Activated T-cell treated with anti-CD3 and anti-CD28 coated beads for 4 hours (primary cell): Measurements from ENCODE around the gene LSM4.
A peak's percentile ranks its signal among the peaks of the same experiment; 100 is the strongest.

Experiments
- DNase-seq: peaks from one replicate; pipeline ENCODE4 v3.0.0-alpha.2; 2020

LSM4 gene

DNA sequence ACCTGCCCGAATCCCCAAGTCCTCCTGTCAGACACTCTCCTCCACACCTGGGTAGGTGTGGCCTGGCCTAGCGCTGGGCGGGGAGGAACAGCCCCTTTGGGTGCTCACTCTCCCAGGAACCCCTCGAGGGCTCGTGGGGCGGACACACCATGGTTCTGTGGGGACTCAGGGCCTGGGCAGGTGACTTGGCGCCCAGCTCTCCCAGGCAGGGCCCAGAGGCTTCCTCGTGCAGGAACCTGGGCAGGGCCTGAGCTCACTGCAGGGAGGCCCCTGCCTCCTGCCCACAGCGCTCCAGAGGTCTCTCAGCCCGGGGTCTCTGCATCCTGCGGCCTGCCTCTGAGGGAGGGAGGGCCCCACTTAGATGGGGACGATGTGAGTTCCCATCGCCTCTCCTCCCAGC lies 11.9 kb downstream of the LSM4 start:
- no peak for DNase-seq

DNA sequence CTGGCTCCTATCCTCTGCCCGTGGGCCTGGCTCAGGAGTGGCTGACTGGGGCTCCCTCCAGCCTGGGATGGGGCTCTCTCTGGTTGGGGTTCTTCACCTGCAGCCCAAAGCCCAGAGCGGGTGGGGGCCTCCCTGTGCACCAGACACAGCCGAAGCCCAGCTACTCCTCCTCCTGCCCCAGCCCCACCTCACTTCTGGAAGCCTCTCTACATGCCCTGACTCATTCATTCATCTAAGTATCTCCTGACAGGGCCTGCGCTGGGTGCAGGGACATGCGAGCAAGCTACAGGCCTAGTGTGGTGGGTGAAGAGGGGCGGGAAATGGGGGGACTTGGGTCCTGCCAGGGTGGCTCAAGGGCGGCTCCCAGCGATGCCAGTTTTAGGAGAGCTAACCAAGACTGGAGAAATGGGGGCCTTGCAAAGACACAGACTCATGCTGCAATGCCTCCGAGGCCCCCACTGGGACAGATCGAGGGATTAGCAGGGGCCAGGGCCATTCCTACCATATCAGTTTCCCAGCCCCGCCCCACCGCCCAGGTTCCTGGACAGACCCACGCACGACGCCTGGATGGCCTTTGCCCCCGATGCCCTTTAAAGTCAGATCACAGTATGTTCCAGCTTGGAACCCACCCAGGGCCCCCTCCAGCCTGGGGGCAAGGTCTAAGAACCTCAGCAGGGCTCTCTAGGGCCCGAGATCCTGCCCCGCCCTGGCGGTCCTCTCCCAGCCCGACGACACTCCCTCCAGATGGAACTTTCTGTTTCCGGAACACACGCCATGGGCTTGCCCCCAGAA lies 12.6 kb downstream of the LSM4 start:
- DNase-seq, result no peak

DNA sequence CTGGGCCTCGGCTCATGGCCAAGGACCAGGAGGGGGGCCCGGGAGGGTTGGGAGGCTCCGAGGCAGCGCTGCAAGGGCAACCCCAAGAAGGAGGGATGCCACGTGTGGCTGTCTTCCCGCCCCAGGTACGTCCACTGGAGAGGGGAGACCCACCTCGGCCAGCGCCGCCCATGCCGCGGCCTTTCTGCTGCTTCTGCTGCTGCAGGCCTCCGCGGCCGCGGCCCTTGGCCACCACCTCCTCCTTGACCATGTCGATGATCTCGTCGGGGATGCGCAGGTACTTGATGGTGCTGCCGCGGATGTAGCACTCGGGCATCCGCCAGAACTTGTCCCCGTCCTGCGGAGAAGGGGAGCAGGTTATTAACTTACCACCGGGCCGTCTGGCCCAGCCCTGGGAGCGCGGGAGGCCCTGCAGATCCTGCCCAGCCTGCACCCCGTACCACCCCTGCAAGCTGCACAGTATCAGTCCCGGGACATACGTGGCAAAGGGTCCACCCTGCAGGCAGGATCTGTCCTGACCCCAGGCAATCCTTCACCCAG lies 13.3 kb downstream of the LSM4 start:
- DNase-seq, result no peak

DNA sequence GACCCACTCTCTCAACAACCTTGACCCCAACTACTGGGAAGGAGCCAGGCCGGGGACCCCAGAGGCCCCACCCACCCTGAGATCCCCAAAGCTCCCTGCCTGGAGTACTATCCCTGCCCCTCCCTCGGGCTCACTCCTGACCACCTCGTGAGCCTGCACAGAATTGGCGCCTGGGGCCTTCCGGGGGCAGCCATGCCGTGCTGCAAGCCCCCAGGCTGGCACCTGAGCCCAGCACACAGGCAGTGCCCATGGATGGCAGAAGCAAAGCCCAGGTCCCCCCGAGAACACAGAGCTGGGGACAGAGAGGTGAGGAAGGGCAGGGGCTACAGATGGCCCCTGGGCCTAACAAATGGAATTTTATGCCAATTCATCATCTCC lies 13.9 kb downstream of the LSM4 start:
- DNase-seq, result no peak

DNA sequence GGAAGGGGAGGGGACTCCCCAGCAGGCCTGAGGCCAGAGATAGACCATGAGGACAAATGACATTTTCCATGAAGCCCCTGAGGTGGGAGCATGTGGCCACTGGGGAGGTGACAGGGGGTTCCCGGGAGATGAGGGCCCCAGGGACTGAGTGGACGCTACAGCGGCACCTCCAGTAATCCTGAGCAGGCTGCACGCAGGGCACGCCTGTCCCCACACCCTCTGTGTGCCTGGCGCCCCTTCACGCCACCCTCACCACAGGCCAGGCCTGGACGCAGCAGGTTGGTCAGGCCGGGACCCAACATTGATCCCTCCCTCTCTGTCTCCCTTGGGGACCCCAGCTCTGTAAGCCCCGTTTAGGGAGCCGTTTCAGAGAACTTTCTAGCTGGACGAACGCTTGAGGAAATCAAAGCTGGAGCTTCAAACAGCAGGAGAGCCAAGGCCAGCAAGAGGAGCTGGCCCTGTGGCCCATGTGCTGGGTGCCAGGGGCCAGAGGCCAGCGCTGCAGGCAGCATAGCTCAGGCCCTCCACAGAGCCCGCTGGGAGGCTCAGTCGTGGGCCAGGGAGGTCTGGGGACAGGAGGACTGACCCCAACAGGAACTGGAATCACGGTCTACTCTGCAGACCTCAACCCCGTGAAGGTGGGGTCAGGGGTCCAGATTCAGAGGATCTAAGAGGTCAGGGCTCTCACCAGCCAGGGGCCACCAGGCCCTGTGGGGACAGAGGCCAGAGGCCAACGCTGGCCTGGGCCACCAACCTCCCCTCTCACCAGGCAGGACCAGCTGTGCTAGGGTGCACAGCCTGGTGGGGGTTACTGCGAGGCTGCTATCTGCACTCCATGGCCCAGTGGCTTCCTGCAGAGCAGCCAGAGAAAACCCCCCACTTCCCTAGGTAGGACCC lies 14.6 kb downstream of the LSM4 start:
- DNase-seq, result no peak

DNA sequence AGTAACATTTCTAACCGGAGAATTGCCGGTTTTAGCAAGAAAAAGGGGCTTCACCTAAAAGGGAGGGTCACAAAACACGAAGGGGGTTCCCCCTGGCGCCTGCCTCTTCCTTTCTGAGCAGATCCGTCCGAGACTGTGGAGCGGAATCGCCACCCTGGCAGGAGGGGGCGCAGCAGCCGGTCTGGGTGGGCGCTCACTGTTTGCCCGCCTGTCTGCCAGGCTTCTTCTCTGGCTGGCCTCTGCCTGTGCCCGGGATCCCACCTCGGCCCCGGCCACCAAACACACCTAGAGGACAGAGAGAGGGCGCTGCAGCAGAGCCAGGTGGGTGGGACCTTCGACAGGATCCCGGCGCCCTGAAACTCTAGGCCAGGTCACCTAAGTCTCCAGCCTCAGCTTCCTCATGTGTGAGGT lies 15.6 kb downstream of the LSM4 start:
- no peak for DNase-seq

DNA sequence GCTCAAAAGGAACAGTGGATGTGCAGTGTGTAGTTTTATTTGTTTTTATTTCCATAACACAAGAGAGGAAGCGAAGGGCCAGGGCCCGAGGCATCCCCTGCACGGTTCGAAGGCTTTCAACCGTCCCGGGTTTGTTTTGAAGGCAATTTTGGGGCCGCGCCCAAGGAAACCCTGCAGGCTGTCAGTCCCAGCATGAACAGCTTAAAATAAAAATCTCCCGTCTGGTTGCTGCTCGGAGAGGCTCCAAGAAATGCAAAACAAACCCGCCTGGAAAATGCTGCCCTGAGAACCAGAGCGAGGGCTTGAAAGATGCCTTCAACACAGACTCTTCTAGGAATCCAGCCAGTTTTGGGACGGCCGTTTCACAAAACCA lies 16.0 kb downstream of the LSM4 start:
- no peak for DNase-seq

DNA sequence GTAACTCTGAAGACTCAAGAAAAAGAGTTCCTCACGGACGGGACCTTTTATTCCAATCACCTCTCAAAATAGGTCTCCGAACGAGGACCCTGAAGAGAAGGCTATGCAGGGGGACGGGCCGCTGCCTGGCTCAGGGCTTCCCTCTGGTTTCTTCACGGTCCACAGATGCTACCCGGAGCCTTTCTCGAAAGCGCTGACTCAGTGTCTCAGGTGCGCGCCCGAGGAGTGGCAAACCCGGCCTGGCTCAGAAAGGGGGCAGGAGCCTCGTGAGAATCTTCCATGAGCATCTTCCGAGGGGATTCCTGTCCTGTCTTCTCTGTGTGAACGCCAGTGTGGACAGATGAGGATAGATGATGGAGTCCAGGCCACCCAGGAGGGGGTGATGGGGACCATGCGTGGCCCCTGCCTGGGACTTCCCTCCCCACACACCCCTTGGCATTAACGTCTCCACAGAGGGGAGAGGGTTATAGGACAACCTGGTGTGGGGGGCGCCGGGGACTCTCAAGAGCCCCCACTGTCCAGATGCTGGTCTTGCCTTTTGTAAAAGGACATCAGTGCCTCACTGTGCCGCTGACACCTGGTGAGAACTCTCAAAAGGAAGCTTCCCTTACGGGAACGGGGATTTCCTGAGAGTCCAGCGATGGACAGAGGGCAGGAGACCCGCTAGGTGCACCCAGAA lies 16.5 kb downstream of the LSM4 start:
- no peak for DNase-seq

DNA sequence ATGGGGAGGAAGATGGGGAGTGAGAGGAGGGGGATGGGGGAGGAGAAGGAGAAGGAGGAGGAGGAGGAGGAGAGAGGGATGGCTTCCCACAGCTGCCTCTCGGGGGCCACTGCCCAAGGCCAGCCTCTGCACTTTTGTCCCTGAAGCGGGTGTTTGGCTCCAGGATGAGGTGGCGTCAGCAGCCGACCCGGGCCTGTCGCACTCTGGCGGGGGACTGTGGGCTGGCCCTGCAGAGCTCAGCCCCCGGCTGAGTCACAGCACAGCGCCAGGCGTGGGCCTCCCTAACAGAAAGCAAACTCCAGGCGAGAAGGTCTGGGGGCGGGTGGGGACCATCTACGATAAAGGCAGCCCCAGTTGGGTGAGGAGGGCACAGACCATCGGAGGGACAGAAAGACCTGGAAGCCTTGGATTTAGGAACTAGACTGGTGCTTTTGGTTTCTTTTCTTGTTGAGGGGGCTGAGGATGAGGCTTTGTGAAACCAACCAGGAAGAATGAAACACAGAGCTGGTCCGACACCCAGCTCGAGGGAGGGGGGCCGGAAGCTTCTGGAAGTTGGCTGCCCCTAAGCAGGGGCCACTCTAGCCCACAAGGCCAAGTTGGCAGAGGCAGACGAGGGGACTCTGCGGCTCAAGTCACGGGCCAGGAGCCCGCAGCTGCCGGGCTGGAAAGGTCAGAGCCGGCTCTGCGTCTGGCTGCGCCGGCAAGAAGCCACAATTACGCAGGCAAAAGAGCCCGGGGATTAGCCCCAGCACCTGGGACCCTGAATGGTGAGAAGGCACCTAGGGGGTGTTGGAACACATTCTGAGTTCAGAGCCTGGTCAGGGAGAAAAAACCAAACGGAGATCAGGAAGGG lies 18.2 kb downstream of the LSM4 start:
- DNase-seq, result peak; percentile 81

DNA sequence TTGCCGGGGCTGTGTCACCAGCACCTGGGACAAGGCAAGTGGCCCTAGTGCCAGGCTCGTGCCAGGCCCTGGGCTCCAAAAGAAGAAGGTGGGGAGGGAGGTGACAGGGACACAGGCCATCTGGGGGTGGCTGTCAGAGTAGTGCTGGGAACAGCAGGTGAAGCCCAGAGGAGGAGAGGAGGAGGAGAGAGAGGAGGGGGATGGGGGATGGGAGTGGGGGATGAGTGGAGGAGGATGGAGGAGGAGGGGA lies 18.7 kb downstream of the LSM4 start:
- no peak for DNase-seq

DNA sequence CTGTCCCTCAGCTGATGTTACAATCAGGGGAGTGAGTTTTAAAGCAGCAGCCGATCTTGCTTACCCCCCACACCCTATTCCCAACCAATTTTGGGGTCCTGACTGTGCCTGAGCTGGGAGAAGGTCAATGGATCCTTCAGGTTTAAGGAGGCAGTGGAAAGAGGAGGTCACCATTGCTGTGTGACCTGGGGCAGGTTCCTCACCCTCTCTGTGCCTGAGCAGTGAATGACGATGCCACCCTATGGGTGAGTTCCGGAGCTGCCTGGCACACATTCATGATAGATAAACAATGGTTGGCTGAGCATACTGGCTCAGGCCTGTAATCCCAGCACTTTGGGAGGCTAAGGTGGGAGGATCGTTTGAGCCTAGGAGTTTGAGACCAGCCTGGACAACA lies 21.2 kb downstream of the LSM4 start:
- DNase-seq, result no peak

DNA sequence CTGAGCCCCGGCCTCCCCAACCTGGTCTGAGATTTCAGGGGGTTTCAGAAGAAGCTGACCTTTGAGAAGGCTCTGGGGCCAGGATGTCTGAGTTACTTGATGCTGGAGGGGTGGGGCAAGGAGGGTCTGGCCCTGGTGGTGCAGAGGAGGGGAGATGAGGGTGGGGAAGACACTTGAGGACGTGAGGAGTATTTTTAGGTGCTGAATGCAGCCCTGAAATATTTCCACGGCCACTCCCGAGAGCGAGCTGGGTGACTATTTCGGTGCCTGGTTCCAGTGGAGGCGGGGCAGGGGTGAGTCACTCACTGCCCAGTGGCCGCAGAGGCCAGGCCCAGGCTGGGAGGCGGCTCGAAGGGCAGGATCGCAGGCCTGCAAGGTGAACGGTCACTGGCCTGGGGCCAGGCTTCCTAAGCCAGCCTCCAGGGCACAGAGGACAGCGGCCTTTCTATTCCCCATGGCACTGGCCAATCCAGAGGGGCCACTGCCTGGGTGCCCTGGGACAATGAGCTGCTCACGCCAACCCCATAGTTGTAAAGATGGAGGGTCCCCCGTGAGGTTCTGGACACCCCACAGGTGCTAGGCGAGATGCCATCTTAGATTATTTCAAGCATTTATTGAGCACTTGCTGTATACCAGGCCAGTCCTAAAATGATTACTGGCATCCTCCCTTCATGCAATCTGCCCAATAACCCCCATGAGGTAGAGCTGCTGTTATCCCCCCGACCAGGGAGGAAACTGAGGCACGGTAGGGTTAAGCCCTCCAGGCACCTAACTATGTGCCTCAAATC lies 21.8 kb downstream of the LSM4 start:
- DNase-seq, result no peak

DNA sequence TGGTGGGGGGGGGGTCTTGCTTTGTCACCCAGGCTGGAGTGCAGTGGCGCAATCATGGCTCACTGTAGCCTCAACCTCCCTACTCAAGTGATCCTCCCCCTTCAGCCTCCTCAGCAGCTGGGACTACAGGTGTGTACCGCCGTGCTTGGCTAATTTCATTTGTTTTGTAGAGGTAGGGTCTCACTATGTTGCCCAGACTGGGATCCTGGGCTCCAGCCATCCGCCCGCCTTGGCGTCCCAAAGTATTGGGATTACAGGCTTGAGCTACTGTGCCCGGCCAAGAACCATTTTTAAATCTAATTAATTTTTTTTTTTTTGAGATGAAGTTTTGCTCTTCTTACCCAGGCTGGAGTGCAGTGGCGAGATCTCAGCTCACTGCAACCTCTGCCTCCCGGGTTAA lies 23.2 kb downstream of the LSM4 start:
- no peak for DNase-seq

DNA sequence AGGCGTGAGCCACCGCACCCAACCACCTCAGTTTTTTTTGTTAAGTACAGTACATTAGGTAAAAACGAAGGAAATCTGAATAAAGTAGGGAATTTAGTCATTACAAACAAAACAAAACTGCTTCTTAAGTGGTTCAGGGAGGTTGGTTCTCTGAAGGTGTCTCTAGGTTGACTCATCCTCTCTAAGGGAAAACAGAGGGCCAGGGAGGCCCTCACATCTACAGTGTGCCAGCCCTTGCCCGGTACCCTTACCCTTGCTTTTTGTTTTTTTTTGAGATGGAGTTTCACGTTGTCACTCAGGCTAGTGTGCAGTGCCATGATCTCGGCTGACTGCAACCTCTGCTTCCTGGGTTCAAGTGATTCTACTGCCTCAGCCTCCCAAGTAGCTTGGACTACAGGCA lies 24.3 kb downstream of the LSM4 start:
- no peak for DNase-seq

DNA sequence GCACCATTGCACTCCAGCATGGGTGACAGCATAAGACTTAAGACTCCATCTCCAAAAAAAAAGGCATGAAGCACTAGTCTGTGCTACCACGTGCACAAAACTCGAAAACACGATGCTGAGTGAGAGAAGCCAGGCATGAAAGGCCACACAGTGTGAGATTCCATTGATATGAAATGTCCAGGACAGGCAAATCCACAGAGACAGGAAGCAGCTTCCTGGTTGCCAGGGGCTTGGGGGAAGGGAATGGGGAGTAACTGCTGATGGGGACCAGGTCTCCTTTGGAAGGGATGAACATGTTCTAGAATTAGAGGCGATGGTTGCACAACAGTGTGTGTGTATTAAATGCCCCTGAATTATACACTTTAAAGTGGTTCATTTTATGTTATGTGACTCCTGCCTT lies 25.6 kb downstream of the LSM4 start:
- DNase-seq, result no peak

DNA sequence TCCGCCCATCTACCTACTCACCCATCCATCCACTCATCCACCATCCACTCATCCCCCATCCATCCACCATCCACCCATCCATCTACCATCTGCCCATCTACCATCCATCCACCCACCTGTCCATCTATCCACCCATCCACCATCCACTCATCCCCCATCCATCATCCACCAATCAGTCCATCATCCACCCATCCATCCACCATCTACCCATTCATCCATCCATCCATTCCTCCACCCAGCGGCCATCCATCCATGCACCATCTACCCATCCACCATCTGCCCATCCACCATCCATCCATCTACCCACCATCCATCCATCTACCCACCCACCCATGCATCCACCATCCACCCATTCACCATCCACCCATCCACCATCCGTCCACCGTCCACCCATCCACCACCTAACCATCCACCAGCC lies 27.8 kb downstream of the LSM4 start:
- DNase-seq, result no peak

DNA sequence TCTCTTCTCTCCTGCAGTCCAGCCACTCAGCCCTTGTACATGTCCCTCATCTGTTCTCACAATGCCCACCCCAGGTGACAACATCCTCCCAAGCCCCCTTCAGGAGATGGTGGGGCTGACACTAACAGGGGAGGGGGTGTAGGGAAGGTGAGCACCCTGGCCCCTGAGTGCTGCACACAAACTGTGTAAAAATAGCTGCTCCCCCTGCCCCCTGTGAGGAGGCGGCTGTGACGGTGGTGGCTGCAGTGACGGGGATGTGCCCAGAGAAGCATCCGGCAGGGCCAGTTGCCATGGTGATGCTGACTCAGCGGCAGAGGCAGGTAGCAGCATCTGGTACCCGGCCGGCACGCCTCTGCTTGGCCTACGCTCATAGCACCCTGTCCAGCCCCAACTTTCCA lies 28.4 kb downstream of the LSM4 start:
- DNase-seq, result peak; percentile 91

DNA sequence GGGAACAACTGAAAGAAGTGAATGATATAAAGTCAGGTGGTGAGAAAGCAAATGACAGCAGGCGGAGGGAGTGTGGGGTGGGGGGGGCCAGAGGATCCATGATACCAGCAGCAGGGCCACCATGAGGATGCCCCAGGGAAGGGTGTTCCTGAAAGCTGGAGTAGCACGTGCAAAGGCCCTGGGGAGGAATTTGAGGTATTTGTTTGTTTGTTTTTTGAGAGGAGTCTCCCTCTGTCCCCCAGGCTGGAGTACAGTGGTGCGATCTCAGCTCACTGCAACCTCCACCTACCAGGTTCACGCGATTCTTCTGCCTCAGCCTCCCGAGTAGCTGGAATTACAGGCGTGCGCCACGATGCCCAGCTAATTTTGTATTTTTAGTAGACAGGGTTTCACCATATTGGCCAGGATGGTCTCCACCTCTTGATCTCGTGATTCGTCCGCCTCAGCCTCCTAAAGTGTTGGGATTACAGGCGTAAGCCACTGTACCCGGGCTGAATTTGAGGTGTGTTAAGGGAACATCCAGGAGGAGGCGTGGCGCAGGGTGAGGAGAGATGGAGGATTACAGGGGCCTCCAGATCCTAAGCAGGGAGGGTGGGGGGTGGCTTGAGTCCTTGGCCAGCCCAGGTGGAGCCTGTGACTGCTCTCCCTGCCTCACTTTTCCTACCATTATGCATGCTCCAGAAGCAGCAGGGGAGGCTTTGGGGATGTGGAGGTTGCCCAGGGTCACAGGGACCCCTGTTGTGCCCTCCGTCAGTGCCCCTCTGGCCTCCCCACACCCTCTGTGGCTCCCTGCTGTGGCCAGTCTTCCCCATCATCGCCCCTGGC lies 29.0 kb downstream of the LSM4 start:
- no peak for DNase-seq

DNA sequence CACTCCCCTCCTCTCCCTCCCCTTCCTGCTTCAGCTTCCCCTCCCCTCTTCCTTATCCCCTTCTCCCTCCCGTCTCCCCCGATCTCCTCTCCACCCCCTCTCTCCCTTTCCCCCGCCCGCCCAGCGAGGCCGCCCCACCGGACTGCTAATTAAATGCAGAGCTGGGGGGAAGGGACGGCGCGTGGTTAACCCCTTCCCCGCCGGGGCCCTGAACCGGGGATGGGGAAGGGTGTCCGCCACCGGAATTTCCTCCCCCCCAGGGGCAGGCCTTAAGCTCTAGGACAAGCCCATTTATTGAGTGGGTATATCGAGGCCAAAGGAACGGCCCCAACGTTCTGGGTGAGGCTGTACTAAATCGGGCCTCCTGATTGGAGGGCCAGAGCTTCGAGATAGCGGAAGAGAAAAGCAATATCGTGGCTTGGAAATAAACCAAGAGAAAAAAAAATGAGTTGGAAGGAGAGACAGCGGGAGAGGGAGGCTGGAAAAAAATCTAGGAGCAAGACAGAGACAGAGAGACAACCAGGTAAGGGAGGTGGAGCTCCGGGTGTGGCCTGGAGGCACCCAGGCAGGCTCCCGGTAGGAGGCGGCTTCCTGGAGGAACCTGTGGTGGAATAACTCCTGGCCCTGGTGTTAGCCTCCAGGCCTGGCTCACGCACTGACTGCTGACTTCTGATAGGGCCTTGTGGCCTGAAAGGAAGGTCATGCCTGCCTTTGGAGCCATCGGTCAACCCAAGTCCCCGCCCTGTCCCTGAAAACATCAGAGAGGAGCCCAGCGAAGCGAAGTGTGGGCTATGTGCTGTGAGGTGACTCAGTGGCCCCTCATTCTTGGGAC lies 29.9 kb downstream of the LSM4 start:
- no peak for DNase-seq

DNA sequence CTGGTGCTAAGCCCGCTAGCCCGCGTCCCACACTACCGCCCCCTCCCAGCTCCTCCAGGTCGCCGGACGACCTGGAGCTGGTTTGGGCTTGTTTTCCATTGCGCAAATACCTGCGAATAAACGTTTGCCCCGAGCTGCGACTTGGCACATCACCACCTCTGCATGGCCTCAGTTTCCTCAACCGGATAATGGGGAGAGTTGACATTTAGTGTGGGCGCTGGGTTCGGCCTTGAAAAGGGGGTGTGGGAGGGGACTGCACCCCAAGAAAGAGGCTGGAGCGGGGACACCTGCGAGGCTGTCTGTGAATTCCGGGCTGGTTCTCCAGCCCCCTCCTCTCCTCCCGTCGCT lies 30.4 kb downstream of the LSM4 start:
- DNase-seq, result no peak
